HFF-Myc (cell line): ENCODE measurements around the gene MYLIP.

Experiments used
- DNase-seq: peaks from one replicate; pipeline ENCODE4 v3.0.0-alpha.2; 2011; ENCODE audit warnings: low read depth; ENCODE audit errors: extremely low read depth
- H3K4me3 ChIP-seq: replicated peaks from 2 replicates; pipeline ENCODE4 v1.5.1; 2011; ENCODE audit warnings: low read depth, mild to moderate bottlenecking, control low read depth, low read length
- TF ChIP-seq, protein P1 (sequence below): IDR thresholded peaks from 2 replicates; pipeline ENCODE4 v1.5.1; 2012; ENCODE audit warnings: mild to moderate bottlenecking, low read depth, low read length, control low read depth; ENCODE audit errors: missing control alignments

The MYLIP gene

DNA sequence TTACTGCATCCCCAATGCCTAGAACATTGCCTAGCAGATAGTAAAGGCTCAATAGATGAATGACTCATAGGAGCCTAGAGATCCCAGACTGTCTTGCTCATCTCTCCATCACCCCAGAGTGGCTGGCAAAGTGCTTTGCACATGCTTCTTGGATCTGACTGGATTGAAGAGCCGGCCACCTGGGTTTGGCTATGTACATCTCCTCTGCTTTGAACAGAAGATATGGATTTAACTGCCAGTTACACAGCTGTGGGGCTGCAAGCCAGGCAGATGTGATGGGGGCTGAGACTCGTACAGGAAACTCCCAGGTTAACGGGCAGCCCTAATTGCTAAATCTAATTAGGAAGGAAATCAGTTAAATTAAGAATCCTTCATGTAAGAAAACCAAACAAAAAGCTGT lies 28.6 kb downstream of the MYLIP start:
- no peak overlapping the region for H3K4me3 ChIP-seq
- TF ChIP-seq, protein P1, sequence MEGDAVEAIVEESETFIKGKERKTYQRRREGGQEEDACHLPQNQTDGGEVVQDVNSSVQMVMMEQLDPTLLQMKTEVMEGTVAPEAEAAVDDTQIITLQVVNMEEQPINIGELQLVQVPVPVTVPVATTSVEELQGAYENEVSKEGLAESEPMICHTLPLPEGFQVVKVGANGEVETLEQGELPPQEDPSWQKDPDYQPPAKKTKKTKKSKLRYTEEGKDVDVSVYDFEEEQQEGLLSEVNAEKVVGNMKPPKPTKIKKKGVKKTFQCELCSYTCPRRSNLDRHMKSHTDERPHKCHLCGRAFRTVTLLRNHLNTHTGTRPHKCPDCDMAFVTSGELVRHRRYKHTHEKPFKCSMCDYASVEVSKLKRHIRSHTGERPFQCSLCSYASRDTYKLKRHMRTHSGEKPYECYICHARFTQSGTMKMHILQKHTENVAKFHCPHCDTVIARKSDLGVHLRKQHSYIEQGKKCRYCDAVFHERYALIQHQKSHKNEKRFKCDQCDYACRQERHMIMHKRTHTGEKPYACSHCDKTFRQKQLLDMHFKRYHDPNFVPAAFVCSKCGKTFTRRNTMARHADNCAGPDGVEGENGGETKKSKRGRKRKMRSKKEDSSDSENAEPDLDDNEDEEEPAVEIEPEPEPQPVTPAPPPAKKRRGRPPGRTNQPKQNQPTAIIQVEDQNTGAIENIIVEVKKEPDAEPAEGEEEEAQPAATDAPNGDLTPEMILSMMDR: no peak
- DNase-seq: no peak

DNA sequence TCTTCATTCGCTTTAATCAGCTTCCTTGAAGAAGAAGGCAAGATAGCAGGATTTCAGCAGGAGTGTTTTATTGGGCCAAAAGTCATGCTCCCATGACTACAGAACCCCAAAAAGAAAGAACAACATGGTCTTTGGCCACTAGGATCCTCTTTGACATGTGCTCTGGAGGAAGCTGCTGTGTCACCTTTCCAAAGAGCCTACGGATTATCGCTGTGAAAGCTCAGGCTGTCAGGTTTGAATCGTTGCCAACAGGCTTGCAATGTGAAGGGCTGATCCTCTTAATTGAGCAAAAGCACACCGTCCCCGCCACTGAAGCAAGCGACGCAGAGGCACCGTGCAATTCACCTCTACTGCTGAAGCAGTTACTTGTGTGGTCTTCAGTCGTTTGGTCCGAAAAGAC lies 29.0 kb downstream of the MYLIP start:
- TF ChIP-seq, protein P1: no peak
- DNase-seq: no peak
- H3K4me3 ChIP-seq: no peak overlapping the region

DNA sequence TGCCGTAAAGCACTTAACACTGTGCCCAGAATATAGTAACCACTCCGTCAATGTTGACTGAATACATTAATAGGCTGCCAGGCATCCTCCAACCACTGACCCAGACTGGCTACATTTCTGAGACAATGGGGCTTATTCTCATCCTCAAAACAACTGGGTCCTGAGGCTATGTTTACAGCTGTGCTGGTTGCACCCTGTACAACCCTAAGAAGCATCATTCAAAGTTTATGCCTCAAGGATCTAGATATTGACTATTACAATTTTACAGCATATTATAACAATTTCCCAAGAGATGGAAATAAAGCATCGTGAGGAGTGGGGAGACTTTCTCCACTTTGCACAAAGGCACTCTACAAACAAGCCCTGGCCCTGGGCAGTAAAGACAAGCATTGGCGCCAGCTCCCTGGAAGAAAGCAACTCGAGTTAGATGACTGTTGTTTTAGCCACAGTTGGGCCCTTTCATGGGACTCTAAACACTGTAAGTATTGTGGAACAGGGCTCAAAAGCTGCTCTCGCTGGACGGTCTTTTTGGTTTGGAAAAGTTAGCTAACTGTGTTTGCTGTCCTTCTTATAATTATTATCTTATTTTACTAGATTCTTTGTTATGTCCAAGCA lies 30.2 kb downstream of the MYLIP start:
- no peak for DNase-seq
- TF ChIP-seq, protein P1: no peak
- H3K4me3 ChIP-seq: no peak overlapping the region

DNA sequence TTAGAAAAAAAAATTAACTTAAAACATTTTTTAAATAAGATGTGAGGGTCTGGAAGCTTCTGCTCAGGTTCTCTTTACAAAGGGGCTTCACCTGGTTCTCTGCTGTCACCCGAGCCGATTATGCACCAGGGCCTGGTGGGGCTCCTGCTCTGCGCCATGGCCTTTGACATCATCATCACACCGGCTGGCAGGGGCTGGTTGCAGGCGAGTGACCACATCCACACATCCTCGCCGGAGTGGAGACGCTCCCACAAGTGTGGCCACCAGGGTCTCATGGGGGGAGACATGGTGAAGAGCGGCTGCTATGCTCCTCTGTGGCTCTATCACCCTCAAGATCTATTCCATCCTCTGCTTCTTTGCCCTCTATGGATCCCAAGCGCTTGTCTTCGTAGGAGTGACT lies 31.9 kb downstream of the MYLIP start:
- no peak for DNase-seq
- H3K4me3 ChIP-seq: no peak overlapping the region
- TF ChIP-seq, protein P1: no peak

DNA sequence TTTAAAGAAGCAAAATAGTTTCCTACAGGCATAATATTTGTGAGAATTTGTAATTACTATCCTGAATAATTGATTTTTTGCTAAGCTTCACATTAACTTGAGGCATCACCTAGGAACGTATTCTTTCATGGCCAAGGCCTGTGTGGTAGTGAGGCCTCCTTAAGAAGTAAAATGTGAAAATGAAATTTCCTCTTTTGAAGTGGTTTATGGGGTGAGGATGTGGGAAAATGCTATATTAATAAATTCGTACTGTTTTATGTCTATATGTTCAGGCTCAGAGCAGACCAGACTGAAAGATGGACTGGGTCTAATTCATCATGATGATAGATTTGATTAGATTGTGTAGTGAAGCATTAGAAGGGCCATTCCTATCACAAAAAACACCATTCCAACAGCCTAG lies 33.1 kb downstream of the MYLIP start:
- DNase-seq: no peak
- TF ChIP-seq, protein P1: no peak
- H3K4me3 ChIP-seq: no peak overlapping the region

DNA sequence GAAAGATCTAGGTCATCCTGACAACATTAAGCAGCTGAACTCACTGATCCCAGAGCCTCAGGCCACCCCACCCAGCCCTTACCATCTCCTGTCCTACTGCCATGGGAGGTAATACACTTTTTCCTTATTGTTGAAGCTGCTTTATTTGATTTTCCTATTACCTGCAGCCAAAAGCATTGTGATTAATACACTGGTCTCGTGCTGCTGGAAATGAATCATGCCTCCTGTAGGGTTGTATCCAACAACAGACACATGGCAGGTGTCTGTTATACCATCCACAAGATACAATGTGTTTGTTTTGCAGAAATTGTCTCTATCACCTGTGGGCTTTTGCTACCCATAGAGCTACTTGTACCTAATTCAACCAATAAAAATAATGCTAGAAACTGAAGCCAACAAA lies 34.2 kb downstream of the MYLIP start:
- no peak overlapping the region for H3K4me3 ChIP-seq
- DNase-seq: no peak
- TF ChIP-seq, protein P1: no peak
